GDM1 (cell line): ENCODE data around the gene NGF.

Experiments
- DNase-seq: peaks from one replicate; lab custom pipeline; 2025; lab: John Stamatoyannopoulos, UW

NGF gene

DNA sequence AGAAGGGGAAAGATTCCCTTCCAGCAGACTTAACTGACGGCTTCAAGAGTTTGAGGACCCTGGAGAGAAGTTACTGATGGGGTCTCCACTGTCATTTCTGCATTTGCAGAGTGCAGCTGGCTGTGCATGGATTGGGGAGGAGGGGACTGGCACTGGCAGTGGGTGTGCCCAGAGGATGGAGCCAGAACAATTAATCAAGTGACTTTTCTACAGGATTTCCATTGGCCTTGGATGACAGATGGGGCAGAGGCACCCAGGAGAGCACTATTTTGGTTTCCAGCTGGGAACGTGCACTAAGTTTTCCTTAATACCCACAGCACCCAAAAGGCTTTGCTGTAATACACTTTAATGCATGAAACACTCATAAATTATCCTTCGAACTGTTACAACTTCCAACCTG lies 1.3 kb downstream of the NGF start:
- no peak for DNase-seq

DNA sequence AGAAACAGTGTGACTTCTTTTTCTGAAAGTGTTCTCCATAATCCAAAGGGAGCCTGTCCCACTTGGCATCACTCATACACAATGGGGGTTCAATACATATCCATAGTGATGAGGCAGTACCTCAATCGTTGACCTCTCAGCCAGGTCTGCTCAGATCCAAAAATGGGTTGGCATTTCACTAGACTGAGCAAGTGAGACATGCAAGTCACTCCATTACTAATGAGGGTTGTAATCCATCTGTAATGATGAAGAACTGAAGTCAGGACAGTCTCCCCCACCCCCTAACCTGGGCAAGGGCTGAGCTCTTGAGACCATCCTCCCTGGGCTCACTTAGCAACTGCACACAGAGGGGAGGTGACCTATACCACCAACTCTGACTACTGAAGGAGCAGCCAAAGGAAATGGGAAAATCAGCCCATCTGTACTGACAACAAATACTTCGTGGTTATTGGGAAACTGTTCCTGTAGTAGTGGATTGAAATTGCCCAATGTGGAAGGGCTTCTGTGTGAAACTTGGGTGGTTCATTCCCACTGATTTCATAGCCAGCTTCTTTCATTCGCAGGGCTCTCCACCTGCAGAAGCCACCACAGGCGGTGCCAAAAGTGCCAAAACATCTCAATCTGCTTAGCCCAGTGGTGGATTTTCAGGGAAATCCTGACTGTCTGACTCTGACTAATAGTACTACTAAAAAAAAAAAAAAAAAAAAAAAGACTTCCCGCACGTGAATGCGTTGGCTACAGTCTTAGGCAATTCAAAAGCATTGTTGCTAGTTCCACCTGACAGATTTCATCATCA lies 5.0 kb downstream of the NGF start:
- DNase-seq = no peak

DNA sequence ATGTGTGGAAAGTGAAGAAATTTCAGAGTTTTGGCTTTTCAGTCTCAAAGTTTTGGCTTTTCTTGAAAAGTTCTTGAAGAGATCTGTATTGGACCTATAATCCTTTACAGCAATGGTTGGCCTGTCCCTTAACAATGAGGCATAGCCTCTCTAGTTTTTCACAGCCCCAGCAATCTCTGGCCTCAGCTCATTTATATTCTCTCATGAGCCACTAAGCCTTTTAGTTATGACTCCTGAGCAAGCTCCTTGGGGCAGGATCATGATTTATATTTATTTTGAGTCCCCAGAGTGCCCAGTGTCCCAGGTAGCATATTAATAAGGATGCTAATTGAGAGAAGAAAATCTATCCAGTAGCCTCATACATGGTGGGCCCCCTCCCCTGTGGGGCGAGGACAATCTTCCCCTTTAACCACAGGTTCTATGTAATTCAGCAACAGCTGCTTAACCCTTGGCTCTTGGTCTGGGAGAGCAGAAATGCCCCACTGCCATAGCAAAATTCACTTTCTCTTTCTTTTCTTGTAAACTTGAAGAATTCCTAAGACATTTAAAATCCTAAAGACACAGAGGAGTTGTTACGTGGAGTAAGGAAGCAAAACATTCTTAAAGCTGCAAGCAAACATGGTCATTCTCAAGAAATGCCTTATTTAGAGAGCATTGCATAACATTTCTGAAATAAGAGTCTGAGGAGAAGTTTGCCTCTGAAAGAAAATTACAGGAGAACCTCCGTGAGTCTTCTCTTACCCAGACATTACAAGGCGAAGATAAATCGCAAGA lies 6.3 kb downstream of the NGF start:
- no peak for DNase-seq

DNA sequence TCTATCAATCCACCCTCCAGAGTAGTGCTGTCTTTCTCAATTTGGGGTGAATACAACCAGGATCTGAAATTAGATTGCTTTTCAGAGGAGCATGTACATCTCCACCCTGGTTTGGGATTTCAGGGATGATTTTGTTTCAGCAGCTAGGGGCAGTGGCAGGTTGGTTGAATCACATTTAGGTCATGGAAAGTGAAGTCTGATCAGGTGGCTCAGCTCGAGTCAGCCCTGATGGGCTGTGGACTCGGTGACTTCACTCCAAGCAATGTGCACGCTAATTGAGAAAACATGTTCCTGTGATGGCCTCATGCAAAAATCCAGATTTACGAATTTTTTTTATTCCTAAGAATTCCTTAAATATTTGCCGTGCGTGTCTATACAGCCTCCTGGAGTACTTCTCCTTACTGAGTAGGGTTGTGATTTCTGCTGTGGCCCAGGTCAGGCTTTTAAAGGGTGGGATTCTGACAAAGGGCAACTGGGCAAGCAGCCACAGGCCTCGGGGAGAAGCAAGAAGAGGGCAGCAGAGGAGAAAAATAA lies 7.5 kb downstream of the NGF start:
- no peak for DNase-seq

DNA sequence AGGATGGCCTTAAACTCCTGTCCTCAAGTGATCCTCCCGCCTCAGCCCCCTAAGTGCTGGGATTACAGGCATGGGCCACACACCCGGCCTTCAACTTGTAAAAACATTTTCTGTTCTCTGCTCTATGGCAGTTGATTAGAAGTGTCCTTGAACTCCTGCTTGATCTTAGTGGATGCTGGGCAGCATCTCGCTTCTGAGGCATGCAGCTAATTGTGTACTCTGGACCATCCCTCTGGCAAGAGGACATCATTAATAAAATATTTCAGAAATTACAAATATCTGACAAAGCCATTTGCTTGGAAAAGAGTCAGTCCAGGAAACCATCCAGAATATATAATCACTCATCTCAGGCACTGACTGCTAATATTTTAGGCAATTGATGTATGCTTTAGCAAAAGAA lies 8.1 kb downstream of the NGF start:
- no peak for DNase-seq

DNA sequence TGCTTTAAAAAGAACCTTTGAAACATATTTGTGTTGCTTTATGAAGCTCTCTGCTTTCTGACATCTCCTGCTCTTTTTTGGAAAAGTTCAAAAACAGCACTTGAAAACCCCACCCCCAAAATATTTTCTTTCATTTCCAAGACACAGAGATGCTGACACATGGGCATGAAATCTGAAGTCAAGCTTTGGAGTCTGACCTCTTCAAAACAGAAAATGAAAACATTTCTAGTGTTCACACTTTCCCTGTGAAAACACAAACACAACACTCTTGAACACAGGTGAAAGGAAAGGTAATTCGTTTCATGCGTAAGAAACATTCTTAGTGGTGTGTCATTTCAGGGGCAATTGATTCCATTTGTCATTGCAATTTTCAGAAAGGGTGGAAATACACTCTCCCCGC lies 10.8 kb downstream of the NGF start:
- no peak for DNase-seq

DNA sequence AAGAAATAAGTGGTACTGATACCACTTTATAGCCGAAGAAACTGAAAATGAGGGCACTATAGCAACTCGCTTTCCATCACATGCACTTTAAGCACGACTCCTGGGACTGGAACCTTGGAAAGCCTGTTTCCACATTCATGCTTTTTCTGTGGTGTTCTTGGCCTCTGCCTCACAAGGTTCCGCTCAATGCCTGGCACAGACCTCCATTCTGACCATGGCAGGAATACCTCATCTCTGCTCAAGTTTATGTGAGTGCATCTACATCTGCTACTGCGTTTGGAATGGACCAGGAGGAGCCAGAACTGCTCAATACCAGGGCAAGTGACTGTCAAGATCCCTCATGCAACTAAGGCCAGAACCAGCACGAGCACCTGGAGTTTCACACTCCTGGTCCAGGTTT lies 11.6 kb downstream of the NGF start:
- no peak for DNase-seq

DNA sequence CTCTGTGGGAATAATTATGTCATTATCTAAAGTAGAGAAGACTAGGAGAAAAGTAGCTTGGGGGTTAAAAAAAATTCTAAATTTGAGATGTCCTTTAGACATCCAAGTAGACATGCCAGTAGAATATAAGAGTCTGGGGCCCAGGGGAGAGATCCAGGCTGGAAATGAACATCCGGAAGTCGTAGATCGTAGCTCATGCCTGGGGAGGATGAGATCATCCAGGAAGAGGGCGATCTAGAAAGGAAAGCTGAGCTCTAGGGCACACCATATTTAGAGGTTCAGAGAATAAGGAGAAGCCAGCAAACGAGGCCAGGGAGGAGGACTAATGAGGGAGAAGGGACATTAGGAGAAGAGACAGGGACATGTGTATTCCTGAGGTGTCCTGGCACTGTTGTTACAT lies 12.2 kb downstream of the NGF start:
- DNase-seq = no peak

DNA sequence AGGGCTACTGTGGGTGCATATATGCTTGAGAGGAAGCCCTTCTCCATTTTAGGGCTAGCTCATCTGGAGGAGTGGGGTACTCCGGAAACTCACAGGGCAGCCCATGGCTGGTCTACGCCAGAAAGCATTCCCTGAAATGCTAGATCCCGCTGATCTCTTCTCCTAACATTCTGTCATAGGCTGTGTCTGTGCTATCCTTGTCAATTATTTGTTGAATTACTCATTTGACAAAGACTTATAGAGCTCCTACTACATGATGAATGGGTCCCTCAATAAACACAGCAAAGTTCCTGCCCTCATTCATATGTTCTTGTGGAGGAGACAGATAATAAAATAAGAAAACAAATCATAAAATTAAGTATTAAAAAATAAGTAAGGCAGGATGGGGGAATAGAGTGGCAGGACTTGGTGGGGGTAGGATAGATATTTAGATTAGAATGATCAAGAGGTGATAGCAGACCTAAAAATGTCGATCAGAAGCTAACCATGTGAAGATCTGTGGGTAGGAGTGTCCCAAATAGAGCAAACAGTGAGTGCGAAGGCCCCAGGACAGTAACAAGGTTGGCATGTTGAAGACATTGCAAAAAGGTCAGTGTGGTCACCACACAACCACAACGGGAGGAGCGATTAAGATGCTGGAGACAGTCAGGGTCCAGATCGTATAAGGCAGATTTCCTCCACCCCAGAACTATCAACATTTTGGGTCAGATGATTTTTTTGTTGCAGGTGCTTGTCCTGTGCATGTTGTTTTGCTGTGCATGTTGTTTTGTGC lies 13.2 kb downstream of the NGF start:
- no peak for DNase-seq

DNA sequence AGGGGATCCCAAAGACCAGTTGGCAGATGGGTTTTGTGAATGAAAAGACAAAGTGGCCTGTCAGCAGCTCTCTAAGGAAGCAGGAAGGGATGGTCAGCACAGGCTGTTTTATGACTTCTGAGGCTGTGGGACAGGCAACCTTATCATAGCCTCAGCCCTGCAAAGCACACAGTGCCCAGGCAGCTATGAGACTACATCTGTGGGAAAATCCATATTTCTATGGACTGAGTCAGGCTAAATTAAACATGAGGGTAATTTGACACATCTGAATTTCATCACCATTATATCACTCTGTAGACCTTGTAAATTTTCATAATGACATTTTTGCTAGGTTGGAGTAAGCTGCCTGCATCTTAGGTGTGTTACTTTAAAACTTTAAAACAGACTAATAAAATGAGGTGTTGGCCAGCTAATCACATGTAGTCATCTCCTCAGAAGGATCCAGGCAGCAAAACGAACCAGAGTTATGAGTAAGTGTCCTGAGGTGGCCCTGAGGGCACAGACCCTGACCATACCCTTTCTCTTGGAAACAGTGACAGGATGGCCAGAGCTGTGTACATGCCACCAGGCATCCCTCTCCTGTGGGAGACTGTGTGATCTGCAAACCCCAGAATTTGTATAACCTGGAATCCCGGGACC lies 14.6 kb downstream of the NGF start:
- DNase-seq = no peak

DNA sequence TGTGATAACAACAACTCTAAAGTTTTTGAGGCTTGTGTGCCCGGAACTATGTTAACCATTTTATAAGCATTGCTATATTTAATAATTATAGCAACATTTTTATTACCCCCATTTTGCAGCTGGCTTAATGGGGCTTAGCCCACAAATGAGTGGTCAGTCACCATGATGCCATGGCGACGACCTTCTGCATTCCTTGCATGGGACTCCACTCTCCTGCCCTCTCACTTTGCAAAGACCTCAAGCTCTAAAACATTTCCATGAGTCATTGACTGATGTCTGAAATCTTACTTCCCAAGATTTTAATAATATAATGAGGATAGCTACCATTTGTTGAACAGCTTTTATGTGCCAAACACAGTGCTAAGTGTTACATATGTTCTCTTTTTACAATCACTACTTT lies 15.4 kb downstream of the NGF start:
- no peak for DNase-seq

DNA sequence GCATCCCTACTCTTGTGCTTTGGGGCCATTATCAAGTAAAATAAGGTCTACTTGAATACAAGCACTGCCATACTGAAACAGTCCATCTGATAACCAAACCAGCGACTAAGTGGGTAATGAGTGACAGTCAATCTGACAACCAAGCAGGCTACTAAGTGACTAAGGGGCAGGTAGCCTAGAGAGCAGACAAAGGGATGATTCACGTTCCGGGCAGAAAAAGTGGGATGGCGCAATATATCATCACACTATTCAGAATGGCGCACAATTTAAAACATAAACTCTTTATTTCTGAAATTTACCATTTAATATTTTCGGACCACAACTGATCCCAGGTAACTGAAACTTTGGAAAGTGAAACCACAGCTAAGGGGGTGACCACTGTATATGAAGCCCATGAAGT lies 17.7 kb downstream of the NGF start:
- DNase-seq = no peak

DNA sequence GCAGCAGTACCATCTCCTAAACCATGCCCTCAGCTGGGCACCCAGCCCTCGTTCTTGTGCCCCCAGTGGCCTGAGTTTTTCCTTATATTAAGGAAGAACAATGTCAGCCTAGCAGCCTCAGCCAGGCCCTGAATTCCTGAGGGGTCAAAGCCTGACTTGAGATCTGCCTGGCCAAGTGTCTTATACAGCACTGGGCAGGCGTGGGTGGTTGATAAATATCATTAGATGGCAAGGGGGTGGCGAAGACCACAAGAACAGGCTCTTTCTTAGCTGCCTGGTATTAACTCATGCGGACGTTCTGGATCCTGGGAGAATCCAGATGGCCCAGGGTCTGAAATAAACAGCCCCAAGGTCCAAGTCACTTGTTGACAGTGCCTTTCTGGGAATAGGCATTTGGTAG lies 18.3 kb downstream of the NGF start:
- DNase-seq = no peak

DNA sequence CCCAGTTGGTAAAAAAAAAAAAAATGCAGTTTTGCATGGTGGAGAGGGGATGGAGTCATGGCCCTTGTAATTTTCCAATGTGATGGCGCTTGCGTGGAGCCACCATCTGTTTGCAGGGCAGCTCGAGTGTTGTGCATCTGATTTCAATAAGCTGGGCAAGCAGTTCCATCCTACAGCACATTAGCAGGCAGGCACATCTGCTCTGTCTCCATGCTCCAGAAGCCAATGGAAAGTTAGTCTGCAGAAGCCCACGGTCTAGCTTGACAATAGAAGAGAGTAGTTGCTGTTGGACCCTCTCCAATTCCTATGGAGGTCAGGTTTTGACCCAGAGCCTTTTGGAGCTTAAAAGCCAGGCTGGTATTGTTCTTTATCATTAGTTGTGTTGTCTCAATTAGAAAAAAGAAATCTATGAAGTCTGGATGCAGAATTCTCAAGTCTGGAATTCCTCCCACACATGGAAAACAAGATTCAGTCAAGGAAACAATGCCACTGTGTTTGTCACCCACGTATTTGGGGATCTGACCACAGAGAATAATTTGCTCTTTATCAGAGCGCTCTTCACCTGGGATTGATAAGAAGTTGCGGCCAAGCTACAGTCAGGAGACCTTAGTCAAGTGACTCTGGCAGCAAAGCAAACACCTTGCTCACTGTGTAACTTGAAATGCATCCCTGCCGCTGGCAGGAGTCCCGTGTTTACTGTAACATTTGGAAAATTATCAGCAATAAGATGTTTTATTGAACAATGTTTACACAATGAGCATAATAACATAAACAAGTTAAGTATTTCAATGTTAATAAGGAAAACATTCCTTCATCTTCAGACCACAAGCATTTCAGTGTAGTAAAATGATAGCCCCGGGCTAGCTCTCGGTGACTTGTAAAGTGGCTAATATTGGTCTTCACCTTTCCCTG lies 20.7 kb downstream of the NGF start:
- DNase-seq = no peak

DNA sequence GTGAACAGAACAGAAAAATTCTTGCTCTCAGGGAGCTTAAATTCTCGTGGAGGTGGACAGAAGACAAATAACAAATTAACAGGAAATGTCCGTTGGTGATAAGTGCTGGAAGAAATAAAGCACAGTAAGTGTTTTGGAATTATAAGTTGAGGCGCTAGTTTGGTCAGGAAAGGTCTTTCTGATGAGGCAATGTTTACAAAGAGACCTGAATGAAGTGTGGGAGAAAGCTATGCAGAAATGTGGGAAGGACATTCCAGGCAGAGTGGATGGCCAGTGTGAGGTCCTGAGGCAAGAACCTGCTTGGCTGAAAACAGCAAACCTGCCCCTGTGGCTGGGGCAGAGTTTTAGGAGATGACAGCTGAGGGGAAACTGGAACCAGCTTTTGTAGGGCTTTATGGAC lies 23.3 kb downstream of the NGF start:
- no peak for DNase-seq

DNA sequence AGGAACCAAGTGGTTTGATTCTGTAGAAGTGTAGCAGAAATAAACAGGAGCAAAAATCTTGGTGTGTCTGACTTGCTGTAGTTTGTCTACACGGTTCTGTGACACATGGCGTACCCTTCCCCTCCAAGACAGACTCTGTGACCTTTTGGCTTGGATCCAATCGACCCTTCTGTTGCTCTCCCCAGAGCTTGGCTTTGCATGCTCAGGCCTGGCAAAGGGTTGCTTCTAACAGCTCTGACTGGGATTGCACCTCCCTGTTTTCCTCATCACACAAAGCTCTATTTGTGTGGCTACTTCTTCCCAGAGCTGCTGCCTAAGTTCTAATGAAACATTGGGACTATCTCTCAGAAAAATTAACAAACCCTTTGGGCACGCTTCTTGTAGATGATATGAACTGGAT lies 24.0 kb downstream of the NGF start:
- DNase-seq = no peak

DNA sequence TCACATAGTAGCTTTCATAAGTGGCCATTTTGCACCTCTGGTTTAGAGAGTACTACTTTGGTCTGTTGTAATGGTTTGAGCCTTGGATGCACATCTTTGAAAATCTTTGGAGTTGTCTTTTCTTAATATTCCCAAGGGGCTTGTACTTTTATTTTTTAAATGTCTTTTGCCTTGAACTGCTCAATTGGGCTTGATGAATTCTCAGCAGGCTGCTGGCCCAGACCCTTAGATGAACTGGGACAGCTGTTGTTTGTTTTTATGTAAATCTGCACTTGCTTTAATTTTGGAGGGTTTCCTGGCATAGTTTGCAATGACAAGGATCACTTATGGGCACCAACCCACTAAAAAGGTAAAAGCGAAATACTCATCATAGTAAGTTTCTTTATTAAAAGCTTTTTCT lies 24.9 kb downstream of the NGF start:
- no peak for DNase-seq

DNA sequence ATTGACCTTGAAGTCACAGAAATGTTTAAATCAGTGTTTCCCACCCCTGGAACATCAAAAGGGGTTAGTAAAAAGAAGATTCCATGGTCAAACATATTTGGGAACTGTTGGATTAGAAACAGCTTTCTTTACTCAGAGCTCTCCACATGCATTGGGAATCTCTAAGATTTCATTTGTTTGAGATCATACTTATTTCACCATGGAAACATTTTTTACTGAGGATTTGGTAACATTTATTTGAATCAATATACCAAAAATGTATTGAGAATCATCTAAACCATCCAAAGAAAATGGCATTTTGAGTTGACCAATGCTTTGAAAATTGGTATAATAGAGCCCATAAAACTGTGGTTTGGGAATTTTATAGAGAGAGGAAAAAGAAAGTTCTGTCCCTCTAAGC lies 25.3 kb downstream of the NGF start:
- no peak for DNase-seq

DNA sequence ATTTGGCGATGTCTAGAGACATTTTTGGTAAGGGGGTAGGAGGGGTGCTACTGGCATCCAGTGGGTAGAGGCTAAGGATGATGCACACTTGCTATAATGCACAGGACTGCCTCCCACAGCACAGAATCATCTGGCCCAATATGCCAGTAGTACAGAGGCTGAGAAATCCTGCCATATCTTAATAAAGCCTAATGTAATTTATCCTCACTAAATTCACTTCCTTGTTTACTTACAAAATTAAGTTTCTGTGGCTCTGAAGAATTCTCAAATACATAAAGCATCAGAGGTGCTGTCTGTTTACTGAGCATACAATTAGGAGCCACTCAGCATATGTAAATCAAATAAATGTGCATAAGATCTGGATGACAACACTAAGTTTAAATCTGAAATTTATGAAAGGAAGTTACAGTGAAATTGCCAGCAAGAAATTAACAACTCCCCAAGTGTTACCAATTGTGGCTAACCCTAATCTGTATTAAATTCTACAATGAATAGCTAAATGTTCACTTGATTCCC lies 26.5 kb downstream of the NGF start:
- DNase-seq = no peak

DNA sequence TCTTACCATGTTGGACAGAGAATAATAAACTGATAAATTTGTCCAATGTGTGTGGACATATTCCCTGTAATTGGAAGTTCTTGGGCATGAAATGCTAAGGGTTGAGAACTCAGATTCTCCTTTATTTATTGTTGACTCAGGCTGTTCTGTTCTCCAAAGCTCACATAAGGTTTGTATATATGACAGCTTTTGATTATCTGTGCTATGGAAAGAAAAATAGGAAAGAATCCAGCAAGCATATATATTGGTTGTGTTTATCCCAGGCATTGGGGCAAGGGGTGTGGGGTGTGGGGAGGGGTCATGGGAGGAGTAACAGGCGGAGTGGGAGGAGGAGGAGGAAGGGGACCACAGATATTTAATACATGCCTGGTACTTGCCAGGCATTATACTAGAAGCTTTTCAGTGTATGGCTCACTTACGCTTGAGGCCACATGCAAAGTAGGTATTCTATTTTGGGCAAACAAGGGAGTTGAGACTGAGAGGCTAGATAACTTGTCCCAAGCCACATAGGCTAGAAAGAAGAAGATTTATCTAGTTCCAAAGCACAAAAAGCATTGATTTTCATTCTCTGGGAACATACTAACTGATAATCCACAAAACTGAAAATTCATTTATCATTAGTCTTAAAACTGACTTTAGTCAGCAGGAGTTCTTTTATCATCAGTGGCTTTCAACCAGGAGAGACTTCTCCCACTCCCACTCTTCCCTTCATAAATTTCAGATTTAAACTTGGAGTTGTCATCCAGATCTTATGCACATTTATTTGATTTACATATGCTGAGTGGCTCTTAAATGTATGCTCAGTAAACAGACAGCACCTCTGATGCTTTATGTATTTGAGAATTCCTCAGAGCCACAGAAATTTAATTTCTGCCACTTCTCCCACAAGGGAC lies 27.2 kb downstream of the NGF start:
- no peak for DNase-seq
